Measurements from ENCODE around the gene BAIAP2L1. TPM values are rescaled to one million over a fixed set of nuclear protein-coding genes. Genes with fewer than 3 reads are reported as not detected.

Gene BAIAP2L1
- total RNA-seq, 2 experiments from 2014 or later, result 0.65 to 0.68 TPM

DNA sequence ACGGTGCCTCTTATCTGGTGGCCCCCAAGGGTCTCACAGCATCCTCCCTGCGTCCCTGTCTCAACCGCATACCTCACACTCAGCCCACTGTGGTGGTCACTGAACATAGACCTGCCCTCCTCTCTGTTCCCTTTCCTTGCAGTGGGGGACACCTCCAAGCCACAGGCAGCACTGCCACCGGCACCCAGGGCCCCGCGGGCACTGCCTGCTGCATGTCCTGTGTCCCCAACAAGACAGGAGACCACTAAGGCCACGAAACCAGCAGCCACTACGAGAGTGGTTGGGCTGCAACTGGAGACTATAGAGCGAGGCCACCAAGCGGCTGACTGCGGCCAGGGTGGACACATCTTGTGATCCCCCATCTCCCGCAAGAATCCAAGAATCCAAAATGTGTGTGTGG lies 104.1 kb downstream of the BAIAP2L1 start:
- no peak overlapping the region for H3K4me3 Mint-ChIP-seq
- no peaks in the 10 kb centered on the region for H3K36me3 Mint-ChIP-seq (ENCODE audit: low read depth)
- no peaks in the 10 kb centered on the region for H3K27me3 Mint-ChIP-seq
- ChIA-PET POLR2A (no interaction called here), CTCF (no interaction called here)
- H3K9me3 Mint-ChIP-seq, result no peaks in the 10 kb centered on the region
- no peak for DNase-seq
- no peaks in the 10 kb centered on the region for H3K4me1 Mint-ChIP-seq
- H3K27ac Mint-ChIP-seq, result no peak overlapping the region

DNA sequence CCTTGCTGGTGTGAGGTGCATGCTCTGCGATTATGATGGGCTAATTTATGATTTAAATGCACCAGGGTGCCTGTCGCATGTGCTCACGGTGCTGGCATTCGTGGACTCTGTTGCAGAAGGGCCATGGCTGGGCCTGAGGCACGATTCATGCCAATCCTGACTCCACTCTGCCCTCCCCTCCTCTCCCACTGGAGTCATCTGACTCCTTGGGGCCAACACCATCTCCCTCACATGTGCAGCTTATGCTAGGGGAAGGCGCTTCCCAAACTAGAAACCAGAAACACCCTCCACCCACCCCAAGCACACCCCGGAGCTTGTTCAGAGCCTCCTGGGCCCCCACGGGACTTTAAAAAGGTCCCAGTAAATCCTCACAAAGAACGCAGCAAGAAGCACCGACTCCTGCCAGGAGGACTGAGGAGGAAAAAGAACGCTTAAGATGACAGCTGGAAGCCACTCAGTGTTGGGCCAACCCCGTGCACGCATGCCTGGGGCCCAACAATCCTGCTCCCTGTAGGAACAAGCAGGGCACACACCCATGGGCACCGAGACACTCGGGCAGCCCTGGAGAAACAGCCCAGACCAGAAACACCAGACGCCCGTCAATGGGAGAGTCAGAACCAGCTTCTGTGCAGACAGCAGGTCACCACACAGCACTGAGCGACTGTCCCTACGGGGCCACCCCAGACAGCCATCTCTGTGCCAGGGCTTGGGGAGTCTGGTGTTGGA lies 105.3 kb downstream of the BAIAP2L1 start:
- CTCF ChIA-PET, result no interaction called here
- POLR2A ChIA-PET, result no interaction called here

DNA sequence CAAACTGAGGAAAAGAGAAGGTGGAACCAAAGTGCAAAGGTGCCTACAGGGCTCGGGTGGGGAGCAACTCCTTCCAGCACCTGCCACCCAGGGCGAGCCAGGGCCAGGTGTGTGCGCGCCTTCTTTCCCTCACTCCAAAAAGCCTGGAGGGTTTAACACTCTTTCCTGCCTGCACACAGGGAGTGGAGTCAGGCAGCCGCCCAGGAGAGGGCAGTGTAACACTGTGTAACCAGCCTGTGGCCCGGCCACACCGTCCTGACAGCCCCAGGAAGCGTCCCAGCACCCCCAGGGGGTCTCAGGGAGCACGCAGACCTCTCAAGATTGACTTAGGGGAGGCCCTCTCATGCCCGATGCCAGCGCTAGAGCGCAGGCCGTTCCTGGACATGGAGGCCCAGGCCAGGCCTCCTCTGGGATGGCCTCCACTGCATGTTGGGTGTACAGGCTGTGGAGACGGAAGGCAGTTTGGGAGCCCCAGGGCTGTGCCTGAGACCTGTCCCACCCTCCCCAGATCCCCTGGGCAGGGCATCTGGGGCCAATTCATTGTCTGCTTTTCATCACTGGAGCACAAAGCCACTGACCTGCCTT lies 106.0 kb downstream of the BAIAP2L1 start:
- POLR2A ChIA-PET, result no interaction called here
- no peak overlapping the region for H3K4me3 Mint-ChIP-seq
- CTCF ChIA-PET, result interaction anchor here (0.9 to 1.0 kb wide), 2 partner anchors 12 to 106 kb away, joined by 3 read pairs; partner anchors contain the start of gene BAIAP2L1

More for the DNA sequence above, 105.3 kb downstream of the BAIAP2L1 start:
- H3K4me3 Mint-ChIP-seq, result no peak overlapping the region
- no peaks in the 10 kb centered on the region for H3K9me3 Mint-ChIP-seq
- no peaks in the 10 kb centered on the region for H3K27me3 Mint-ChIP-seq
- no peak overlapping the region for H3K27ac Mint-ChIP-seq
- no peak for DNase-seq
- no peaks in the 10 kb centered on the region for H3K36me3 Mint-ChIP-seq (ENCODE audit: low read depth)
- no peaks in the 10 kb centered on the region for H3K4me1 Mint-ChIP-seq

DNA sequence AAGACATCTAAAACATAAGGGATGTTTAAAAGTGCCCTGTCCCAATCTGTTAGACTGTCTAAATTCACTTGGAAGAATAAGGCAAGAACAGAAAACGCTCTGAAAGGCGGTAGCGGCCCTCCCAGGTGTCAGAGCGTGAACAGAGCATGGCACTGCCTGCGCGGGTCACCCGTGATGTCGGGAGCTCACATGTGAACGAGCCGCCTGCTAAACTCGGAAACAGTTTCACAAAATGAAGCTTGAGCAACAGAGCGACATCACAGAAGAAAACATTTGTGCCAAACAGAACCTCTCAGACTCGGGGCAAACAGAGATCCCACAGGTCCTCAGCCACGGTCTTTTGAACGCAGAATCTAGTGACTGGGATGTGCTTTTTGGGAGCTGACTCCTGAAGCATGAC lies 106.6 kb downstream of the BAIAP2L1 start:
- no peaks in the 10 kb centered on the region for H3K4me1 Mint-ChIP-seq
- no peaks in the 10 kb centered on the region for H3K27me3 Mint-ChIP-seq
- ChIA-PET POLR2A (no interaction called here), CTCF (interaction anchor here (0.9 to 1.0 kb wide), 2 partner anchors 11 to 107 kb away, joined by 3 read pairs; partner anchors contain the start of gene BAIAP2L1)
- DNase-seq, result no peak
- H3K9me3 Mint-ChIP-seq, result no peaks in the 10 kb centered on the region
- no peak overlapping the region for H3K4me3 Mint-ChIP-seq
- no peak overlapping the region for H3K27ac Mint-ChIP-seq
- H3K36me3 Mint-ChIP-seq (ENCODE audit: low read depth), result no peaks in the 10 kb centered on the region

More for the DNA sequence above, 106.0 kb downstream of the BAIAP2L1 start:
- Mint-ChIP-seq H3K27ac (no peak overlapping the region), H3K9me3 (no peaks in the 10 kb centered on the region), H3K27me3 (no peaks in the 10 kb centered on the region), H3K4me1 (no peaks in the 10 kb centered on the region), H3K36me3 (ENCODE audit: low read depth) (no peaks in the 10 kb centered on the region)
- DNase-seq, result peak; percentile 34

DNA sequence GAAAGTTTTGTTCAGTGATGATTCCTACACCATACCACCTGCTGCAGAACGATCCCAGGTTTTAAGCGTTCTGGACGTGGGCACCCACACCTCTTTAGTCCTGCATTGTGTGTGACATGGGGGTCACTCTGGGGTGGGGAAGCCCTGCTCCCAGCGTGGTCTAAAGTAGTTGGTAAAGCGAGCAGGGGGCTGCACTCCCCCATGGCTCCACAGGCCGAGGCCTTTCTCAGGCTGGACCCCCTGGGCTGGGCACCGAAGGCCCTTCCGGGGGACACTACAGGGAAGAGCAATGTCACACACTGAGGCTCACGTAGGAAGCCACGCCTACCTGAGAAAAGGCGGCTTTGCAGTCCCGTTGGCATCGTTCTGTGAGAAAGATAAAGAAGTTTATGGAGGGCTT lies 107.1 kb downstream of the BAIAP2L1 start:
- no peak overlapping the region for H3K4me3 Mint-ChIP-seq
- no peaks in the 10 kb centered on the region for H3K27me3 Mint-ChIP-seq
- H3K9me3 Mint-ChIP-seq, result no peaks in the 10 kb centered on the region
- no peaks in the 10 kb centered on the region for H3K36me3 Mint-ChIP-seq (ENCODE audit: low read depth)
- no peak overlapping the region for H3K27ac Mint-ChIP-seq
- ChIA-PET POLR2A (no interaction called here), CTCF (interaction anchor here (0.9 kb wide), 1 partner anchor 11 kb away, joined by 3 read pairs; no protein-coding TSS in a partner anchor)
- DNase-seq, result no peak
- H3K4me1 Mint-ChIP-seq, result no peaks in the 10 kb centered on the region

DNA sequence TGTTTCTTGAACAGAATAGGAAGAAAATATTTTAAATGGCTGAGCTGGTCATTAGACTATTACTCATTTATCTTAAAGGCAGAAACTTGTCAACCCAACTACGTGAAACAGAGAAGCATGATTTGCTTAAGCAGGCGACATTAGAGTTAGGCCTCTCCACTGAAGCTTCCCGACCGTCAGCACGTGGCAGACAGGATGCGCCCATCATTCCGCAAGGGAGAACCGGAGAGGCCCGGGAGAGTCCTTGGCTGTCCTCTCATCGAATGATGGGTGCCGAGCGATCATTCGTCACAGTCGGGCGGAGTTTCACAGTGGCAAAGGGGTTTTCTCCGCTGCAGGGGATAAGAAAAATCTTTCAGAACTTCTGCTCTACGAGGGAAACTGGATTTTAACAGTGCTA lies 107.6 kb downstream of the BAIAP2L1 start:
- POLR2A ChIA-PET, result no interaction called here
- CTCF ChIA-PET, result no interaction called here
- no peak overlapping the region for H3K27ac Mint-ChIP-seq
- DNase-seq, result no peak
- no peaks in the 10 kb centered on the region for H3K4me1 Mint-ChIP-seq
- H3K27me3 Mint-ChIP-seq, result no peaks in the 10 kb centered on the region
- H3K36me3 Mint-ChIP-seq (ENCODE audit: low read depth), result no peaks in the 10 kb centered on the region
- H3K9me3 Mint-ChIP-seq, result no peaks in the 10 kb centered on the region
- no peak overlapping the region for H3K4me3 Mint-ChIP-seq

DNA sequence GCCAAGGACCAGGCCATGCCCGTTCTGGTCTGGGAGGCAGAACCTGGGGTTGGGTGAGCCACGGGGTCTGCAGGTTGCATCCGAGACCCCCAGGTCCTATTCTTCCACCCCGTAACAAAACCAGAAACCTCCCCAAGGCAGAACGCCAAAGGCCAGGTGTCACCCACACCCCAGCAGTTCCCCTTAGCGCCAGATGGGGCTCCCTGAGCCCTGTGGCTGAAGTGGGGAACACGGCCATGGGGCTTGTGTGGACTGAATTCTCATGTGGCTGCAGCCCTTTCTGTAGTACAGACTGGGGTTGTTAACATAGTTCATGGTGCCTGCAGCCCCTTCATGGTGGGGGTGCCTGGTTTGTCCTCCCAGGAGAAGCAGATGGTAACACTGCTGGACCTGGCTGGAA lies 109.2 kb downstream of the BAIAP2L1 start:
- CTCF ChIA-PET, result no interaction called here
- no peak overlapping the region for H3K27ac Mint-ChIP-seq
- DNase-seq, result no peak
- POLR2A ChIA-PET, result no interaction called here
- H3K36me3 Mint-ChIP-seq (ENCODE audit: low read depth), result no peaks in the 10 kb centered on the region
- no peak overlapping the region for H3K4me3 Mint-ChIP-seq
- no peaks in the 10 kb centered on the region for H3K9me3 Mint-ChIP-seq
- no peaks in the 10 kb centered on the region for H3K27me3 Mint-ChIP-seq
- no peaks in the 10 kb centered on the region for H3K4me1 Mint-ChIP-seq

DNA sequence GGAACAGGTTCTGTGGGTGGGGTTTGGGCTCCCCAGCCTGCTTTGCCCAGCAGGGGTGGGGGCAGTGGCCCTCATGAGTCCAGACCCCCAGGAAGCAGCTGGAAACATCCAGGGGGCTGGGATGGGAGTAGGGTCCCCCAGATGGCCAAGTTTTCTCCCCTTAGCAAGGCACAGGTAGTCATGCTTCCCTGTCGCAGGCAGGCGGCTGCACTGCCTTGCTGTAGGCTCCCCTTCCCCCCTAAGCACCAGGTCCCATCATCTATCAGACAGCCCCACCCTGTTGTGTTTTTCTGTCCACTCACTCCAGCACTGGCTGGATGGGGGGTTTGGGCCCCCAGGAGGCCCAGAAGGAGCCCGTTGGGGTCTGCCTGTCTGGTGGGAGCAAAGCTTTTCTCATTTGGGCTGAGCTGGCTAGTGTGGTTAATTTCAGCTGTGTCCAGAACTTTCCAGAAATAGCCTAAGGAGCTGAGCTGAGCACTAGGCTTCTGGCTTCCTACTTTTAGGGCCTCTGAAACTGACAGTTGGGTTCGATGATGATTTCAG lies 111.5 kb downstream of the BAIAP2L1 start:
- Mint-ChIP-seq H3K9me3 (no peaks in the 10 kb centered on the region), H3K27ac (no peak overlapping the region), H3K27me3 (no peaks in the 10 kb centered on the region), H3K36me3 (ENCODE audit: low read depth) (no peaks in the 10 kb centered on the region), H3K4me3 (no peak overlapping the region), H3K4me1 (peaks cover 4% of the 10 kb centered on the region)
- no peak for DNase-seq
- ChIA-PET POLR2A (no interaction called here), CTCF (no interaction called here)

DNA sequence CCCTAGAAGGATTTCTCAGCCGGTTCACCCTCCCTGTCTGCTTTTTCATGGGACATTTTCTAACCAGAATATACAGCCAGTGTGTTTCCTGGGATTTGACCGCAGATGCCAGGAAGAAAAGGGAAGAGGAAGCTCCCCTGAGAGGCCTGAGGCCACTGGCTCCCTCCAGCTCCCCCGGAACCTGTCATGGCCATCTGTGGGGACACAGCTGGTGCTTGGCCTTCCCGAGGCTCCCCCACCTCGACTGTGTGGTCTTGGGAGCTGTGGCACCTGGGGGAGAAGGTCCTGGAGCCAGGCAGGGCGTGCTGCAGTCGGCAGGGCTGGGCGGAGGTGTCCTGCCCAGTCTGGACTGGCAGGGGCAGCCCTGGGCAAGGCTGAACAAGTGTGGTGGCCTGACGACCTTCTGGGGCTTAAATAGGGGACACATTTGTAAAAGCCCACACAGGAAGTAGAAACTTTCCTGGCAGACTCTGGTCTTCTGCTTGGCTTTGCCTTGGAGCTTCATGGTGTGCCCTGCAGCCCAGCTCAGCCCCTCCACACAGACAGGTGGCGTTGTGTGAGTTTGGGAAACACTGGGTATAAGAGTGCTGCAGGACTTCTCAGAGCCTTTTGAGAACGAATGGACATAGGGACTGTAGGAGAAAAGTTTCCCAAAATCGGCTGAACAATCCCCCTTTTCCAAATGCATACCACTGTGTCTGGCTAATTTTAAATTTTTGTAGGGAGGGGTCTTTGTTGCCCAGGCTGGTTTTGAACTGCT lies 112.6 kb downstream of the BAIAP2L1 start:
- no peak overlapping the region for H3K27ac Mint-ChIP-seq
- peaks cover 13% of the 10 kb centered on the region for H3K4me1 Mint-ChIP-seq
- ChIA-PET POLR2A (interaction anchor here (1.5 kb wide), 1 partner anchor 37 kb away, joined by 3 read pairs; no protein-coding TSS in a partner anchor), CTCF (no interaction called here)
- H3K4me3 Mint-ChIP-seq, result no peak overlapping the region
- no peaks in the 10 kb centered on the region for H3K9me3 Mint-ChIP-seq
- no peaks in the 10 kb centered on the region for H3K27me3 Mint-ChIP-seq
- H3K36me3 Mint-ChIP-seq (ENCODE audit: low read depth), result no peaks in the 10 kb centered on the region
- DNase-seq, result no peak

DNA sequence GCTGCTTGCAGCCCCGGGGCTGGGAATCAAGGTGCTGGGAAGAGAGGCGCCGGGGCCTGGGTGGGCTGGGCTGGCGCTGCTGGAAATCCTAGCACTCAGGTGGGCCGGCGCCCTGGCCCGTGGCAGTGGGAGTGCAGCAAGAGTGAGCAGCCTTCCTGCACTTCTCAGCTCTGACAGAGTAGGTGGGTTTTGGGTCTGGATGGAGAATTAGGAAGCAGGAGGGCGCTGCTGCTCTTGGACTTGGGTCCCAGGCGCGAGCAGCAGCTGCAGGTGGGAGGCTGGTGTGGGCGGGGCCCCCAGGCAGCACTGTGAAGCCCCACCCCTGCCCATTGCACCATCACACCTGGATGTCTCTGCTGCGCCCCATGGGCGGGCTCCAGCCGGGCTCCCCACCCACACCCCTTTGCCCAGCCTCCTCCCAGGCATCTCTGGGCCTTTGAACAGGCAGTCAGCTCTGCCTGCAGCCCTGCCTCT lies 113.4 kb downstream of the BAIAP2L1 start:
- Mint-ChIP-seq H3K36me3 (ENCODE audit: low read depth) (peaks cover 3% of the 10 kb centered on the region), H3K9me3 (no peaks in the 10 kb centered on the region), H3K27me3 (no peaks in the 10 kb centered on the region), H3K27ac (no peak overlapping the region), H3K4me3 (no peak overlapping the region), H3K4me1 (peaks cover 20% of the 10 kb centered on the region)
- DNase-seq, result no peak
- CTCF ChIA-PET, result no interaction called here
- POLR2A ChIA-PET, result interaction anchor here (1.5 kb wide), 1 partner anchor 36 kb away, joined by 3 read pairs; no protein-coding TSS in a partner anchor

DNA sequence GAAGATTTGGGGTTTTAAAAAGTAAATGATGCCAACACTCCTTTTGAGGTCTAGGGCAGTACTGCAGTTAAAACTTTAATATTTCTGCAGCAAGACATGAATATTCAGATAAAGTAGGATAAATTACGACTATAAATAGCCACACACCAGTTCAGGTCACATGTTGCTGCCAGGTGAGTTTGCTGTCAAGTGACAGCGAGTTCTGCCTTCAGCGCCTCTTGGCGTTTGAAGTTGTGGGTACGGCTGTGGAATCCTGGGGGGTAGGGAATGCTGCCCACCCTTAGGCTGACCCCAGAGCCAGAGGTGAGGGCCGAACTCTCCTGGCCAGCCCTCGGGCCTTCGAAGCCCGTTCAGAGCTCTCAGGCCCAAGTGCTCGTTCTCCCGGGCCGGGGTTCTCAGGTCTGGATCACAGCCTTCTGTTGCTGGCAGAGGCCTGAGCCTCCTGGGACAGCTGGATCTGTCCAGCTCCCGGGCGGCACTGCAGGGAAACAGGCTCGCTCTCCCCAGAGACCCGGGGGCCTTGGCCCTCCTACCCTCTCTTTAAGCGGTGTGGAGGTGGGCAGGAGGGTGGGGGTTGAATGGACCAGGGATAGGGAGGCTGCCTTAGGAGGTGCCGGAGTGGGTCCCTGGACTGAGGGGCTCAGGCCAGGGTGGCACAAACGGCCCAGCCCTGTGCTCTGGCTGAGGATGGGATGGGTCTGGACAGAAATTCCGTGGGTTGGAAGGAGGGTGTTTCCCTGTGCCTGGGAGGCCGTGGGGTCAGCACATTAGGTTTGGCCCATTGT lies 114.0 kb downstream of the BAIAP2L1 start:
- Mint-ChIP-seq H3K9me3 (no peaks in the 10 kb centered on the region), H3K4me3 (no peak overlapping the region), H3K27ac (no peak overlapping the region), H3K27me3 (no peaks in the 10 kb centered on the region), H3K4me1 (peaks cover 24% of the 10 kb centered on the region), H3K36me3 (ENCODE audit: low read depth) (peaks cover 4% of the 10 kb centered on the region)
- ChIA-PET CTCF (no interaction called here), POLR2A (no interaction called here)
- DNase-seq, result no peak

DNA sequence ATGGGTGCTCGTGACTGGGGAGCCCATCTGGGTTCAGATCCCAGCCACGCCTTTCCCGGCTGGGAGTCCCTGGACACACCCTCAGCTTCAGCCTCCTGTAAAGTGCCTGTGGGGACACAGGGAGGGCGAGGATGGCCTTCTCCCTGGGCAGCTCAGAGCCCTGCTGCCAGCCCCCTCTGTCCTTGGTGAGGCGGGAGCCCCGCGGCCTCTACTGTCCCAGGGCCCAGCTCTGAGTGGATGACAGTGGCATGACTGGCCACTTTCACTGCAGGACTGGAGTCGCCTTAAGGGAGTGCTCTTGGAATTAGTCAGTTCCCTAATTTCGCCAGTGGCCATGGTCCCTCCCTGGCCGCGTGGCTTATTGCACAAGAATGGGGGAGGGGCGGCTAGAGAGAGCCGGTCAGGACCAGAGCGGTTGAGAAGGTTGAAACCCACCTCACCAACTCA lies 114.8 kb downstream of the BAIAP2L1 start:
- POLR2A ChIA-PET, result no interaction called here
- Mint-ChIP-seq H3K36me3 (ENCODE audit: low read depth) (peaks cover 4% of the 10 kb centered on the region), H3K9me3 (no peaks in the 10 kb centered on the region), H3K4me1 (peaks cover 24% of the 10 kb centered on the region), H3K4me3 (no peak overlapping the region), H3K27ac (no peak overlapping the region), H3K27me3 (no peaks in the 10 kb centered on the region)
- CTCF ChIA-PET, result no interaction called here
- no peak for DNase-seq
